Measurements from ENCODE around the gene PHF21A. TPM values are rescaled to one million over a fixed set of nuclear protein-coding genes. Genes with fewer than 3 reads are reported as not detected.

PHF21A gene
- total and polyA plus RNA-seq, 12 donors, result 9.6 to 48.0 (median 35.9) TPM

DNA sequence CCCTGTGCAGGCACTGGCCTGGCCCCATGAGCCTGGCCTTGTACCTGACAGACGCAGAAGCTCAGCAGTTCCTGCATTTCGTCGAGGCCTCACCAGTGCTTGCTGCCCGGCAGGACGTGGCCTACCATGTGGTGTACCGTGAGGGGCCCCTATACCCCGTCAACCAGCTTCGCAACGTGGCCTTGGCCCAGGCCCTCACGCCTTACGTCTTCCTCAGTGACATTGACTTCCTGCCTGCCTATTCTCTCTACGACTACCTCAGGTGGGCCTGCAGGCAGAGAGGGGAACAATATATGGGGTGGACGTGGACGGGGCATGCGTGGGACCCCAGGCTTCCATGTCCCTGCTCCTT, 193.9 kb downstream of the PHF21A start:
- intact Hi-C loops (cut with DNase I), result no loop called here
- peaks cover under 1 to 33% (median 19%) of the 10 kb centered on the region in 9 donors for H3K4me1 ChIP-seq
- DNase-seq (no peak), ATAC-seq (no peak)
- H3K27ac ChIP-seq, result no peak overlapping the region
- peaks cover 0 to 15% (median 0%) of the 10 kb centered on the region in 9 donors for H3K36me3 ChIP-seq
- H3K27me3 ChIP-seq, result peaks cover 0 to 27% (median 21%) of the 10 kb centered on the region in 7 donors
- no peaks in the 10 kb centered on the region for H3K9me3 ChIP-seq
- no peak overlapping the region for H3K4me3 ChIP-seq
- TF ChIP-seq CTCF (IDR thresholded peaks at IDR 0.05), result no peak
- WGBS, 2 donors, result 70 to 73% methylated on average over 15 of the region's 15 CpGs

DNA sequence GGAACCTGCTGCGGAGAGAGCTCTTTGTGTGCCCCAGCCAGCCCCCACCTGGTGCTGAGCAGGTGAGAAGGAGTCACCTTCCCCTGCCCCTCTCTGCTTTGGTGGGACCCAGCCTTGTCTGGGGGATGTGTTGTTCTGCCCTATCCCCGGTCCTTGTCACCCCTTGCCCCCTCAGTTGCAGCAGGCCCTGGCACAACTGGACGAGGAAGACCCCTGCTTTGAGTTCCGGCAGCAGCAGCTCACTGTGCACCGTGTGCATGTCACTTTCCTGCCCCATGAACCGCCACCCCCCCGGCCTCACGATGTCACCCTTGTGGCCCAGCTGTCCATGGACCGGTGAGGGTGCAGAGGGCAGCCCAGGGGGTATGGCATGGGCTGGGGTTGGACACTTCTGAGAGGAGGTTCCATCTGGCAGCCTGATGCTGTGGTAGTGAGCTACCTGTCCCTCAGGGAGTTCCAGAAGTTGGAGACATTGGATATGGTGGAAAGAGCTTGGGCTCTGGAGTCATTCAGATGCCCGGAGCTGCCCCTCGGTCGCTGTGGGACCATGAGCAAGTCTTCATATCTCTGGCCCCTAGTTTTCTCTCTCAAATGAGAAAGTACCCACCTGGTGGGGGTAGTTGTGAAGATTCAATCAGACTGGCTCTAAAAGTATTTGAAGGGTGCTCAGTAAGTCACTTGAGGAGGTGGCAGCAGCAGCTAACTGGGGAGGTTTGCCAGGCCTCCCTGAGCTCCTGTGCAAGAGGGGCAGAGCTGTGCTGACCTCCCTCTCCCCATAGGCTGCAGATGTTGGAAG, 194.5 kb downstream of the PHF21A start:
- Histone ChIP-seq H3K36me3 (peaks cover 0 to 9% (median 0%) of the 10 kb centered on the region in 9 donors), H3K27ac (no peak overlapping the region), H3K9me3 (no peaks in the 10 kb centered on the region), H3K4me3 (no peak overlapping the region), H3K27me3 (peaks cover 0 to 33% (median 26%) of the 10 kb centered on the region in 7 donors), H3K4me1 (peaks cover 2 to 38% (median 24%) of the 10 kb centered on the region in 9 donors)
- ATAC-seq, result no peak
- 89 to 90% methylated on average over 12 of the region's 12 CpGs for WGBS, 2 donors
- intact Hi-C loops (cut with DNase I), result no loop called here
- DNase-seq, result no peak
- TF ChIP-seq CTCF (IDR thresholded peaks at IDR 0.05), result no peak

- H3K27me3 ChIP-seq, result peaks cover 0 to 34% (median 27%) of the 10 kb centered on the region in 7 donors
- intact Hi-C loops (cut with DNase I), result no loop called here
- no peak for ATAC-seq
- H3K4me3 ChIP-seq, result no peak overlapping the region
- peaks cover 2 to 35% (median 25%) of the 10 kb centered on the region in 9 donors for H3K4me1 ChIP-seq
- TF ChIP-seq CTCF (IDR thresholded peaks at IDR 0.05), result no peak
- no peaks in the 10 kb centered on the region for H3K9me3 ChIP-seq
- H3K36me3 ChIP-seq, result peaks cover 0 to 2% (median 0%) of the 10 kb centered on the region in 9 donors
- 53% methylated on average over 12 of the region's 12 CpGs for WGBS, 2 donors
- DNase-seq, result no peak
- no peak overlapping the region for H3K27ac ChIP-seq
These were observed 195.3 kb downstream of the PHF21A start for GRCh38 chr11:45926001-45926401.

- H3K36me3 ChIP-seq, result no peaks in the 10 kb centered on the region
- WGBS, 2 donors, result 87 to 90% methylated on average over 3 of the region's 3 CpGs
- ATAC-seq (no peak), DNase-seq (no peak)
- no peak overlapping the region for H3K4me3 ChIP-seq
- peaks cover 0 to 34% (median 27%) of the 10 kb centered on the region in 7 donors for H3K27me3 ChIP-seq
- H3K9me3 ChIP-seq, result no peaks in the 10 kb centered on the region
- TF ChIP-seq CTCF (IDR thresholded peaks at IDR 0.05), result no peak
- peaks cover 2 to 35% (median 25%) of the 10 kb centered on the region in 9 donors for H3K4me1 ChIP-seq
- intact Hi-C loops (cut with DNase I), result no loop called here
- H3K27ac ChIP-seq, result no peak overlapping the region
These were observed 195.7 kb downstream of the PHF21A start for GRCh38 chr11:45925550-45925949.

Measured in heart right ventricle (tissue), 16 donors.